Hippocampal formation (tissue), 2 donors: ENCODE measurements around the gene UBE2D1.

Experiments
- DNase-seq, 2 donors: peaks; one replicate each; lab custom pipeline; 2025; lab: John Stamatoyannopoulos, UW

Gene UBE2D1

DNA sequence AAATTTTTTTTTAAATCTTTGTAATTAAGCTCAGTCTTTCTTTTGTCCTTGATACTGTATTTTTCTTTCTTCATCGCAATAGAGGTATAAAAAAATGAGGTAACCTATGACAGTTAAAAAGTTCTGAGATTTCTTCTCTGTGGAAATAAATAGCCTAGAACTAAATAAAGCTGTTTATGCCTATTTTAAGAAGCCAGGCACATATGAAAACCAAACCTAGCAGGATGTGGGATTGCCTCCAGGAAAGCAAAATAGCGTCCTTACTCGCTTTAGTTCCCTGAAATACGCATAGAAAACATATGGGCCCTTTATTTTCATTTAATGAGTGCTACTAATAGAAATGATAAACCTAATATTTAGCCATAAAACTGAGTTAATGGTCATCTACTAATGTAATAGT, 6.6 kb downstream of the UBE2D1 start:
- no peak for DNase-seq

DNA sequence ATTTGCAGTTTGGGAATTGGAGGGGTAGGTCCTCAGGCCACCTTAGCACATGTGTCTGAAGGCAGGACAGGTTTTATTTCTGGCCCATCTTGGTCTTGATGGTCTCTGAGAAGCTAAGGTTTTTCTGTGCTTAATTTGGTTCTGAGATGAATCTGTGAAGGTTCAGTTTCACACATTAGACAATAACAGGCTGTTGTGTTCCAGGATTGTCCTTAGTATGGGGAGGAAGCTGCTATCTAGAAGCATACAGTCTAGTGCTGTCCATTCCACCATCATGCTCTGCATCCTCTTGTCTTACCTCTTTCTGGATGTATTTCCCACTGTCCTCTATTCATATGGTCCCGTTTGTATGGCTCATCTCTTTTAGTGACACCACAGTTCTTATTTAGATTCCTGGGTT, 7.1 kb downstream of the UBE2D1 start:
- DNase-seq, result no peak

DNA sequence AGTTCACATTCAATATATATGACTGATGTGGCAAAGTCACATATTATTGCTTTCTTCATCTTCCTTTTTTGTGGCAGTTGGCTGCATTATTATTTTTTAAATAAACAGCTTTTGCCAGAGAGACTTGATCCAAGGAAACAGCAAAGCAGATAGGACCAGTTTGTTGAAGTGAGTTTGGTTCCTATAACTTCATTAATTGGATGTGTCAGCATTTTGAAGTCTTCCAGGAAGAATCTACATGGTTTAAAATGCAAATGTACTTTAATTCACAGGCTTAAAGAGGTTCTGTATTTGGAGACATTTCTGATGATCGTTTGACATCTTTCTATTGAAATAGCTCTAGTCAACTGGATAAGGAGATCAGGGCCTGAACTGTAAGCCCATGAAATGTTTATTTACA, 13.2 kb downstream of the UBE2D1 start:
- DNase-seq, result no peak

DNA sequence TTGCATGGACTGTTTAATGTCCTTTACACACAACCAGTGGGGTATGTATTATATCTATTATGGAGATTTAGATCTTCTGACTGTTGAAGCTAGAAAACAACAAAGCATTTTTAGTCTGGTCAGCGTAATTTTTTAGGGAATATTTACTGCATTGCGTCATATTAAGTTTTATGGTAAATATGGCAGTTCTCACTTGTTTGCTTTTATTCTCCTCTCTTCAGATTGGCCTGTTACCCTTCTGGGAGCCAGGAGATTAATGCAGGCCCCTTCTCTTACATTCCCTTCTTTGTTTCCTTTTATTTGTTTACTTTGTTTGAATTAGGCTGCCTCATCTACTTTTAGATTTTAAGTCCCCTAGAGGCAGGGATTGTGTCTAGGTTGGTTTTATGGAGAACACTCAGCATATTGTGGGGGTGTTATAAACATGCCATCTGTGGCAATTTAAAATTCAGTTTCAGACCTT, 13.8 kb downstream of the UBE2D1 start:
- no peak for DNase-seq

DNA sequence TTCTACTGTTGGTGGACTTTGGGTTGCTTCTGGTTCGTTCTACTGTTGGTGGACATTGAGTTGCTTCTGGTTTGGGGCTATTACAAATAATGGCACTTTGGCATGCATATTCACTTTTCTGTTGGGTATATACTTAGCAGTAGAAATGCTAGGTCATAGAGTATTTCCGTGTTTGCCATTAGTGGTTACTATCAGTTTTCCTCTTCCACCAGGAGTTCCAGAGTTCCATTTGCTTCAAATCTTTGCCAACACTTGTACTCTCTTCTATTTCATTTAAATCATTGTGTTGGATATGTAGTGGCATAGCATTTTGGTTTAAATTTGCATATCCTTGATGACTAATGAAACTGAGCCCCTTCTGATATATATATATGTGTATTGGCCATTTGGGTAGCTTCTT, 15.2 kb downstream of the UBE2D1 start:
- DNase-seq, result no peak

DNA sequence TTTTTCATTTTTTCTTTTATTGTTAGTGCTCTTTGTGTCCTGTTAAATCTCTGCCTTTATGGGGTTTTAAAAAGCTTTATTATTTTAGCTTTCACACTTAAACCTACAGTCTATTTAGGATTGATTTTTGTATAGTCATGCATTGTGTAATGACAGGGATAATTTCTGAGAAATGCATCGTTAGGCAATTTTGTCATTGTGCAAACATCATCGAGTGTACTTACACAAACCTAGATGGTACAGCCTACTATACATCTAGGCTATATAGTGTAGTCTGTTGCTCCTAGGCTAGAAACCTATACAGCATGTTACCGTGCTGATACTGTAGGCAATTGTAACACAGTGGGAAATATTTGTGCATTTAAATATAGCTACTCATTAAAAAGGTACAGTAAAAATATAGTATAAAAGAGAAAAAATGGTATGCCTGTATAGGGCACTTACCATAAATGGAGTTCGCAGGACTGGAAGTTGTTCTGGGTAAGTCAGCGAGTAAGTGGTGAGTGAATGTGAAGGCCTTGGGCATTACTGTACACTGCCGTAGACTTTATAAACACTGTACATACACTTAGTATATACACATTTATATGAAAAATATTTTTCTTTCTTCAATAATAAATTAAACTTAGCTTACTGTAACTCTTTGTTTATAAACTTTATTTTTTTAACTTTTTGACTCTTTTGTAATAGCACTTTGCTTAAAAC, 16.0 kb downstream of the UBE2D1 start:
- DNase-seq, result no peak

DNA sequence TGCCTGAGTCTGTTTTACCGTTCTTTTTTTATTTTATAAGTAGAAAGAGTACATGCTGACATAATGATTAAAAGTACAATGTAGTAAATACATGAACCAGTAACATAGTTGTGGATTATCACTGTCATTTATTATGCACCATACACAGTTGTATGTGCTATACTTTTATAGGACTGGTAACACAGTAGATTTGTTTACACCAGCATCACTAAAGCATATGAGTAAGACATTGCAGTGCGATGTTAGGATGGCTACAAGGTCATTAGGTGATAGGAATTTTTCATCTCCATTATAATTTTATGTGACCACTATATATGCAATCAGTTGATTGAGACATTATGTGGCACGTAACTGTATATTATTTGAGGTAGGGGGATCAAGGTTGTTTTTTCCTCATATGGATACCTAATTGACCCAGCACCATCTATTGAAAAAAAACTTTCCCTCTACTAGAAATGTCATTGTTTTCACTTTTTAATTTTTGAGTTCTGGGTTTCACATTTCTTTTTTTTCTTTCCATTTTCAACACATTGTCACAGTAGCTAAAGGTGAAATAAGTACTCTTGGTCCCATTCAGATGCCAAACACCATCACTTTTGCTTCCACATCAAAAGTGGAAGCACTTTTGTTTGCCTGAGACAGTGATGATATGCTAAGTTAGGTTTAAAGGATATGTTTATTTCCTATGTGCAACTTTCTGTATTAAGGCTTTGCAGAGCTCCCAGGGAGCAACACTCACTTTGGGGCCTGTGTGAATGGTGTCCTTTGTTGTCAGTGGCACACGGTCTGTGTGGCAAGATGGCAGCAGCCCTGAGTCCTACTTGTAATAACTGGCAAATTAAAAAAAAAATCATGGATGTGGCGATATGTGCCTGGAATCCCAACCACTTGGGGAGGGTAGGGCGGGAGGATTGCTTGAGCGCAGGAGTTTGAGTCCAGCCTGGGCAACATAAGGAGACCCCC, 17.1 kb downstream of the UBE2D1 start:
- DNase-seq, result peak in 1 of 2 donors; percentile 3

DNA sequence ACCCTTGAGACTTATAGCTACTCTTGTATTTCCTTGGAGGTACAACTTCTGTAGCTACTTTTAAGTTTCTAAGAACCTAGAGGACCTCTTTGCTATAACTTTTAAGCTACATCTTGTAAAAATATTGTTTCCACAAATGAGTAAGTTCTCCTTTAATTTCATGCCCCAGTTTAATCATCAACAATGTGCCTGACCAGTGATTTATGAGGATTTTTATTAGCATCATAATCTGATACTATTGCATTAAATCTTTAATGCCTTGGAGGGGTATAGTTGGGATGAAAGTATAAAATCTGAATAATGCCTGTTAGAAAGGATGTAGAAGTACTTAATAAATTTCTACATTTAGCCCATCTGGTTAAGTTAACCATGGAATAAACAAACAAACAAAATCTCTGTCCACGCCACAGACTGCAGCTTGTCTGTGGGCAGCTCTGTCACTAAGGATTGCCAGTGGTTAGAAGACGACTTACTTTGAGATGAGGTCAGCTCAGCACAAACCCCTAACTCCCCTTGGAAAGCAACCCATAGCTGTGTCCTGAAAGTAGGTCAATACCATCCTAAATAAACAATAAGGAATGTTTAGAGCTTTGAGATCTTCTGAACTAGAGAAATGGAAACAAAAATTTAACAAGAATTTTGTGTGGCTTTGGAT, 18.3 kb downstream of the UBE2D1 start:
- no peak for DNase-seq

DNA sequence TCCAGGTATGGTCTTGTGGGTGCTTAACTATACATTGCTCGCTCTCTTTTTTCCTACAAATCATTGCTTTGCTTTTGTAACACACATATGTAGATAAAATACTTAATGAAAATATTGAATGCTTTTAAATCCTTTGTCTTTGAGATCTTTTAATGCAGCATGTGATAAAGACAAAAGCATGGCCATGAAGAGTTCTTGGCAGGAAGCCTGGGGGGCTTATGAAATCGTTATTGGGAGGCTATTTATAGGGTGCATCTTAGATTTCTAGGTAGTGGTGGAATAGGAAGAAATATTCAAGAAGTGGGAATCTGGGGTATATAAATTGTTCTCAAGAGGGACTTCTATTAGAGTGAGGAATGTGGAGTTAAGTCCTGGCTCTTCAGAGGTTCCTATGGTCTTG, 21.9 kb downstream of the UBE2D1 start:
- no peak for DNase-seq

DNA sequence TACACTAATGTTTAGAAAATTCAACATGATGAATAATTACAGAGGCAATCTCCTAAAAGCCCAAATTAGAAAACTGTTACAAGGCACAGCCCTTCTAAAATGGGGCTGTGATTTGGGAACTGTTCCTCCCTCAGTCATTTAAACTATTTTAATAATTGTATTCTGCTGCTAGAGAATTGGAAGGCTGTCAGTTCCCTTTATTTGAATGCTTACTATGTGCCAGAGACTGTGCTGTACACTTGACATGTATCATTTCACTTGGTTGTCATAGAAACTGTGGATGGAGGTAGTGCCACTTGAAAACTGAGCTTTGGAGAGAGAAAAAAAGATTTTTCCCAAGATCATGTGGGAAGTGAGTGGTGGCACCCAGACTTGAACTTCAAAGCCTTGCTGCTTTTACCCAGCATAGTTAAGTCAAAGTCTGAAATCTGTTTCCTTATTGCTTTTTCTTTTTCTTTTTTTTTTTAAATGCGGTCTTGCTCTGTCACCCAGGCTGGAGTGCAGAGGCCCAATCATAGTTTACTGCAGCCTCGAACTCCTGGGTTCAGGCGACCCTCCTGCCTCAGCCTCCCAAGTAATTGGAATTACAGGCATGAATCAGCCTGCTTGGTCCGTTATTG, 23.6 kb downstream of the UBE2D1 start:
- no peak for DNase-seq

DNA sequence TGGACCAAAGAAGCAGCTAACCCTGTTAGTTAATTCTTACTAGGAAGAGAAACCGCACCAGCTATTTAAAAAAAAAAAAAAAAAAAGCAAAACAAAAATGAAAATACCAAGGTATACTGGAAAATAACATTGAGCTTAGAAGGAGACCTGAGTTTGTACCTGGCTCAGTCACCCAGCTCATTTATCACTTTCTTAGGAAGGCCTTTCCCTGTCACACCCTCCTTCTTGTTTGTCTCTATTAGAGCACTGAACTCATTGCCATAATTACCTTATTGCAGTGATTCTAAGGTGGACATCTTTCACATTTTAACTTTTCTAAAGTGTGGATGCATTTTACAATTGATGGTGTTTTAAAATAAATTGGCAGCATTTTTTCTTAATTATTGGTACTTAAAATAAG, 24.1 kb downstream of the UBE2D1 start:
- DNase-seq, result no peak

DNA sequence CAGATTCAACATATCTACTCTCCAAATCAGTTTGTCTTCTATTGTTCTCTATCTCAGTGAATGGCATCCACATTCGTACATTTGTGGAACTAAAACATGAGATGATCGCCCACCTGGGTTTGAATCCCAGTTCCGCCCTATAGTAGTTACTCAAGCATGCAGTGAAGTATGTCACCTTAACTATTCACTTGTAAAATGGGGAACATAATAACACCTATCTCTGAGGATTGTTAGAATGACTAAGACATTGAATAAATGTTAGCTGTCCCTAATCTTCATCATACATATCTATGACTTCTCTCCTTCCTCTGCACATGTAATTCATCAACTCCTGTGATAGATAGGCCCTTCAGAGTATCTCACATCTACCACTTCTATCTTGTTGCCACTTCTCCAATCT, 24.7 kb downstream of the UBE2D1 start:
- DNase-seq, result no peak

DNA sequence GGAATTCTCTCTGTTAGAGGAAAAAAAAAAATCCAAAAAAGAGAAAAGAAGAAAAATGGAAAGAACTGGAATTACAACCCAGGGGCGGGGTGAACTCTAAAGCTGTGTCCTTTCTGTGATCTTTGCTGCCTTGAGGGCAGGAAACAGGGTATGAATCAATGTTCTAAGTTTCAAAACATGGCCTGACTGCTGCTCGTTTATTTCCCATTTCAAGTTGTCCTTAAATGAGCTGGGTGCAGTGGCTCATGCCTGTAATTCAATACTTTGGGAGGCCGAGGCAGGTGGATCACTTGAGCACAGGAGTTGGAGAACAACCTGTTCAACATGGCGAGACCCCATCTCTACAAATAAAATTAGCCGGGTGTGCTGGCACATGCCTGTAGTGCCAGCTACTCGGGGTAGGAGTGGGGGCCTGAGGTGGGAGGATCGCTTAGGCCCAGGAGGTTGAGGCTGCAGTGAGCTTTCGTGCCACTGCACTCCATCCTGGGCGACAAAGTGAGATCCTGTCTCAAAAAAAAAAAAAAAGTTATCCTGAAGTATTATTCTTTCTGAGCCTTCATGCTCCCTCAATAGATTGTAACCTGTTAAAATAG, 25.7 kb downstream of the UBE2D1 start:
- no peak for DNase-seq

DNA sequence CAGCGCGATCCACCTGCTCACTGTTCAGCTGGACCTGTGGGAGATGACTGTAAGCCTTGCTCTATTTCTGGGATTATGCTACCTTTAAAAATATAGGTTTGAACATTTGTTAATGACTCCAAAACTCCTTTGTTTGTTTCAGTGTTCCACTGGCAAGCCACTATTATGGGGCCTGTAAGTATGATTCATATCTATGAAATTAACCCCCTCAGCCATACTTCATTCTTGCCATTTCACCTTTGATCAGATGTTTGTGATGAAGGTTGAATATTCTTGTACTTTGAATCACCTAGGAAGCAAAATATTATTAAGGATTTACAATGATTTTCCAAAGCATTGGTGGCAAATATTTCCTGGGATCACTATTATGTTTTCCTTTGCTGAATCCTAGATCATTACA, 26.5 kb downstream of the UBE2D1 start:
- DNase-seq, result no peak

DNA sequence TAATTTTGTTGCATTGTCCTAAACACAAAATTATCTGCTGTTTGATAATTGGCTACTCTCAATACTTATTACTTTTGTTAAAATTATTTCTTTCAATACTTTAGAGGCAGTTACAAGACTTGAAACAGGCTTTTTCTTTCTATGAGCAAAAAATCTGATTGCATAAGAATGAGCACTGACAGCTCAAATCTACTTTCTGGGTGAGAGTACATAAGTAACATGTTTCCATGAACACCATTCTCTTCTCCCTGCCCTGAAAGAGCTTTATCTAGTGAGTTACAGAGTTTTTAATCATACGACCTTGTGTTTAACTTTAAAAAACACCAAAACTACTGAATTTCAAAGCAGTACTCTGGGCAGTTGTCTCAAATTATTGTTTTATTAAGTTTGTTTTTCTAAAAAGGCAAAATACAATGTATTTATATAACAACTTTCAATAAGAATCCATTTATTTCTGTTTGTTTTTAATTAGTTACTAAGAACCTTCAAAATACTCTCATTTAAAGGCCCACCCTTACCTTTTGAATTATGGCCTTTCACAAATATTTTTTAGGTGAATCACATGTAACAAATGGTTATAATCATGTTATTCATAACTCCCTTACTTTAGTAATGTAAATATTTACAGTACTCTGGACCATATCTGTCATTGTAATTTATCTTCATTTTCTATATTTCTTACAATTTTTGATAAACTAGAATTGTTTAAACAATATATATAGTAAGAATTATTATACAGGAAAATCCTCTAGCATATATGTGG, 27.4 kb downstream of the UBE2D1 start:
- no peak for DNase-seq

DNA sequence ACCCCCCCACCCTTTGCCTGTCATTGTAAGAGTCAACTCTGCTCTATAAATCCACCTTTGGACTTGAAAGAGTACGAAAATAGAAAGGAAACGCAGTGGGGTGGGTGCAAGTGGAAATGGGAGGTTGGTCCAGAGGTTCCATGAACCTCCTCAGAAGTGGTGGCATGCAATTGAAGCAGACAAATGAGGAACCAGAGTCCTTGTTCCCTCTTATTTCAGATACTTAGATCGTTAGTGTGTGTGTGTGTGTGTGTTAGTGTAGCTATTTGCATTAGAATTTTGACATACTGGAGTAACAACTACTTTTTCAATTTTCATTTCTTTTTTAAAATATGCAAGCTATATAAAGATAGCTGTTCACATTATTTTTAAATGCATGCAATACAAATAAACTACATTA, 32.3 kb downstream of the UBE2D1 start:
- no peak for DNase-seq

DNA sequence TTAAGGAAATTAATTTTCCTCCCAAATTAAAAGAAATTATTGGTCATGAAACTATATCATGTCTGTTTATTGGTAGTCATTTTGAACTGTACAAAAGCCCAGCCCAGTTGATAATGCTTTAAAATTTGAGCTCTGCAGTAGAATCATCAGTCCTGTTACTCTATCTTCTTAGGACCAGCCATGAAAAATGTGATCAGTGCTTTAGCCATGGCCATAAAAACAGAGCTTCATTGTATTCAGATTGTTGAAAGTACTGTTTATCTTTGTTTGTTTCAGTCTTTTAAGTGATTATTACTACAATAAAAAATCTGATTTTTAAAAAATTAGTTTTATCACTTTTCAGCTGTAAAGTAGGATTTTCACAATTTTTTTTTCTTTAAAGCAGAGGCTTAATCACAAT, 36.7 kb downstream of the UBE2D1 start:
- DNase-seq, result peak in 1 of 2 donors; percentile 28

DNA sequence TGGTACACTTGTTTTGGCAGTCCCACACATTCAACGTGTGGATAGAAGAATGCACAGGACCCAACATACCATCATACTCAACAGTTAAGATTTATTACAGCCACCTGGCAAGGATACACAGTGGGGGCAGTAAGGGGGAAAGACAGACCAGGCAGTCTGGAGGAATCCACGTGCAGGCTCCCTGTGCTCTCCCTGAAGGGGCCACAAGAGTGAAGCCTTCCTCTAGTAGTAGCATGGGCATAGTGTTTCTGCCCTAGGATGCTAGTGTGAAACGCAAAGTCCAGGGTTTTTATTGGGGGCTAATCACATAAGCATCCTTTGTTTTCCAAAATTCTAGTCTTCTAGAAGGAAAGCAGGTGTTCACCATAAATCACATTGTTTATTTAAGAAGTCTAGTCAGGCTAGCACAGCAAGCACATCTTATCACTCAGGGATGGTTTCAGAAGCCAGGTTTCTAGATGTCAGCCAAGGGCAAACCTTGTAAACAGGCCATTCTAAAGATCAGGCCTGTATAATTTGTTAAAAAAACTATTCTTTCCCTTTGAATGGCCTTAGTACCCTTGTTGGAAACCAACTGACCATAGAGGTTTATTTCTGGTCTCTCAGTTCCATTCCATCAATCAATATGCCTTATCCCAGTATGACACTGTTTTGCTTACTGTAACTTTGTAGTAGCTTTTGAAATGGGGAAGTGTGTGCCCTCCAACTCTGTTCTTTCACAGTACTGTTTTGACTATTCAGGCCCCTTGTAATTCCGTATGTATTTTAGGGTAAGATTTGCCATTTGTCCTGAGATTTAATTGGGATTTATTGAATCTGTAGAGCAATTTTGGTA, 38.0 kb downstream of the UBE2D1 start:
- no peak for DNase-seq

DNA sequence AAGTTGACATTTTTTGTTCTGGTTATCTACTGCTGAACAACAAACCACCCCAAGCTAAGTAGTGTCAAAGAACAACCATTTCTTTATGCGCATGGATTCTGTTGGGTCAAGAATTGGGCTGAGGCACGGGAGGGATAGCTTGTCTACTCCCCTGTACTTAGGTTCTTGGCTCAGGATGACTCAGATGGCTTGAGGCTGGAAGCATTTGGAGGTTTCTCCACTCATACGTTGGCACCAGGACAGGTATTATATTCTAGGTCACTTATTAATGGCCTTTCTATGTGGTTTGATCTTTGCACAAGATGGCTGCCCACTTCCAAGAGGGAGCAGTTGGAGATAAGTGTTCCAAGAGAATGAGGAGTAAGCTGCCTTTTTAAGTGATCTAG, 38.6 kb downstream of the UBE2D1 start:
- DNase-seq, result no peak

DNA sequence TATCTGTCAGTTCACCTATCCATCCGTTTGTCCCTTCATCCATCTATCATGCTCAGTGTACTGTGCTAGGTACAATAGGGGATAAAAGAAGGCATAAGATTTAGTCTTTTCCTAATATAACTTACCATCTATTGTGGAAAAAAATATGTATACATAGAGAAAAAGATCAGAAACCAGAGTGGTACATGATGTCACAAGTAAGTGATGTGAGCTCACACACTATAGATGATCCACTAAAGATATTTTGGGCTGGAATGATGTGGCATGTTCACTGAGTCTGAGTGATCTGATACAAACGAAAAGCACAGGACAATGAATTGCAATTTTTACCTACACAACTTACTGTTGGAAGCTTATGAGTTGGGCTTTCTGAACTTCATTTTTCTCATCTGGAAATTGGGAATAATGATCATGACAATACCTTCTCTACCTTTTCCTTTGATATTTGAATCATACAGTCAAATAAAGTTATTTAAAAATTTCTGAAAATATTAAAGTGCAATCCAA, 47.7 kb downstream of the UBE2D1 start:
- DNase-seq, result no peak
